ENCODE results near the gene TTC3.

DNA sequence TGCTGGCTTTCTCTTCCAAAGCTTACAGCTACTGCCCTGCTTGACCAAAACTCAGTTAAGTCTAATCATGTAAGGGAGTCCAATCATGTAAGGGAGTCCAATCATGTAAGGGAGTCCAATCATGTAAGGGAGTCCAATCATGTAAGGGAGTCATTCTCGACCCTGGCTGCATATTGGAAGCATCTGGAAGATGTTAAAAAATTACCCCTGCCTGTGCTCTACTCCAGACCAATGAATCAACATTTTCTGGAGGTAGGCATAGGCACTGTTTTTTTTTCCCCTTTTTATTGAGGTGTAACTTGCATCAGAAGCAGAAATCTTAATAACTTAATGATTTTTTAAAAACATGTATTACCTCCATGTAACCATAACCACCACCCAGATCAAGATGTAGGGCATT lies 9.6 kb upstream of the TTC3 start:
- TF ChIP-seq, protein P1, sequence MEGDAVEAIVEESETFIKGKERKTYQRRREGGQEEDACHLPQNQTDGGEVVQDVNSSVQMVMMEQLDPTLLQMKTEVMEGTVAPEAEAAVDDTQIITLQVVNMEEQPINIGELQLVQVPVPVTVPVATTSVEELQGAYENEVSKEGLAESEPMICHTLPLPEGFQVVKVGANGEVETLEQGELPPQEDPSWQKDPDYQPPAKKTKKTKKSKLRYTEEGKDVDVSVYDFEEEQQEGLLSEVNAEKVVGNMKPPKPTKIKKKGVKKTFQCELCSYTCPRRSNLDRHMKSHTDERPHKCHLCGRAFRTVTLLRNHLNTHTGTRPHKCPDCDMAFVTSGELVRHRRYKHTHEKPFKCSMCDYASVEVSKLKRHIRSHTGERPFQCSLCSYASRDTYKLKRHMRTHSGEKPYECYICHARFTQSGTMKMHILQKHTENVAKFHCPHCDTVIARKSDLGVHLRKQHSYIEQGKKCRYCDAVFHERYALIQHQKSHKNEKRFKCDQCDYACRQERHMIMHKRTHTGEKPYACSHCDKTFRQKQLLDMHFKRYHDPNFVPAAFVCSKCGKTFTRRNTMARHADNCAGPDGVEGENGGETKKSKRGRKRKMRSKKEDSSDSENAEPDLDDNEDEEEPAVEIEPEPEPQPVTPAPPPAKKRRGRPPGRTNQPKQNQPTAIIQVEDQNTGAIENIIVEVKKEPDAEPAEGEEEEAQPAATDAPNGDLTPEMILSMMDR (IDR thresholded peaks at IDR 0.05), result no peak
- no peak for TF ChIP-seq EZH2 (IDR thresholded peaks at IDR 0.05; ENCODE audit: borderline replicate concordance, insufficient read depth, low read depth, low read length, poor library complexity, severe bottlenecking)

All from B cell (primary cell).